OCI-LY7 (cell line): ENCODE results near the gene KCND3. TPM values are rescaled to one million over a fixed set of nuclear protein-coding genes. Genes with fewer than 3 reads are reported as not detected.

Source experiments
- BruUV-seq: library from RNA; stranded (reverse); fragments of 400-500 nt; replicated peaks from 2 replicates; lab custom pipeline; 2021; lab: Mats Ljungman, UMichigan
- CTCF ChIA-PET: fragments of 300-600 bp; sonication (Branson Sonifier 250); formaldehyde crosslinking; loops from one replicate; lab custom pipeline; 2022; ENCODE audit warnings: antibody characterized with exemption; ENCODE audit not compliant: unreplicated experiment; lab: Charles Lee
- POLR2A ChIA-PET: fragments of 300-600 bp; sonication (Branson Sonifier 250); formaldehyde crosslinking; loops from one replicate; lab custom pipeline; 2022; ENCODE audit warnings: antibody characterized with exemption; lab: Charles Lee
- DNase-seq: peaks from one replicate; pipeline ENCODE4 v3.0.0-alpha.2; 2015; ENCODE audit warnings: low spot score
- H2AFZ ChIP-seq: fragments of 200-600 bp; sonication (generic), shearing (Covaris generic); 2 replicates; pipeline ENCODE4 v1.6.1; 2014; ENCODE audit warnings: mild to moderate bottlenecking, antibody characterized with exemption, low read length, moderate library complexity
- H3K27ac ChIP-seq: fragments of 200-600 bp; sonication (generic); 2 replicates; pipeline ENCODE4 v1.5.1; 2014; ENCODE audit warnings: mixed run types, low read depth, mild to moderate bottlenecking, moderate library complexity, low read length, inconsistent platforms; ENCODE audit not compliant: poor library complexity, severe bottlenecking
- H3K36me3 ChIP-seq: fragments of 200-600 bp; sonication (generic); 2 replicates; pipeline ENCODE4 v1.6.1; 2014; ENCODE audit warnings: mild to moderate bottlenecking, antibody characterized with exemption, low read length, moderate library complexity, mixed read lengths; ENCODE audit not compliant: insufficient read depth
- H3K4me1 ChIP-seq: fragments of 200-600 bp; sonication (generic); 2 replicates; pipeline ENCODE4 v1.5.1; 2014; ENCODE audit warnings: mild to moderate bottlenecking, low read length; ENCODE audit not compliant: insufficient read depth, poor library complexity, severe bottlenecking
- H3K4me2 ChIP-seq: fragments of 200-600 bp; sonication (generic); 2 replicates; pipeline ENCODE4 v1.6.1; 2014; ENCODE audit warnings: mild to moderate bottlenecking, low read length
- H3K4me3 ChIP-seq: fragments of 200-600 bp; sonication (generic); 2 replicates; pipeline ENCODE4 v1.5.1; 2014; ENCODE audit warnings: mild to moderate bottlenecking, low read depth, low read length; ENCODE audit not compliant: poor library complexity, severe bottlenecking
- H3K79me2 ChIP-seq: fragments of 200-600 bp; sonication (generic); 2 replicates; pipeline ENCODE4 v1.6.1; 2016; ENCODE audit warnings: low read depth, mild to moderate bottlenecking, low read length, moderate library complexity, mixed read lengths; ENCODE audit not compliant: insufficient read depth
- H3K9me2 ChIP-seq: fragments of 200-600 bp; sonication (generic); 2 replicates; pipeline ENCODE4 v1.6.1; 2016; ENCODE audit warnings: mild to moderate bottlenecking, low read length, mixed read lengths; ENCODE audit not compliant: insufficient read depth
- H3K9me3 ChIP-seq: fragments of 200-600 bp; sonication (generic); 2 replicates; pipeline ENCODE4 v1.6.1; 2014; ENCODE audit warnings: mild to moderate bottlenecking, mixed run types, low read length, mixed read lengths
- H4K20me1 ChIP-seq: fragments of 200-600 bp; sonication (generic); 2 replicates; pipeline ENCODE4 v1.6.1; 2014; ENCODE audit warnings: mild to moderate bottlenecking, antibody characterized with exemption, low read length, moderate library complexity, mixed read lengths; ENCODE audit not compliant: insufficient read depth
- EZH2phosphoT487 ChIP-seq: fragments of 200-600 bp; sonication (generic); IDR thresholded peaks from 2 replicates; pipeline ENCODE4 v1.6.1; 2018; ENCODE audit warnings: low read depth, borderline replicate concordance, mild to moderate bottlenecking, mixed run types, antibody characterized with exemption, low read length, moderate library complexity, mixed read lengths
- intact Hi-C: fragments of 100-400 bp; cut with micrococcal nuclease; formaldehyde crosslinking; loops from one replicate; pipeline ENCODE4 v1.10.0; 2022; ENCODE audit not compliant: unreplicated experiment
- total RNA-seq, 2 experiments: library from RNA; depleted of rRNA in 1 of 2; stranded (reverse); fragments of >200 nt in 1 of 2; shearing (Covaris generic) in 1 of 2; gene quantifications; 2 replicates each; pipeline ENCODE4 v1.2.3, GENCODE V29; 2014 to 2022
- TF ChIP-seq, protein P1 (sequence below): fragments of 200-600 bp; sonication (generic); conservative IDR thresholded peaks from 2 replicates; pipeline ENCODE4 v1.5.1; 2014; ENCODE audit warnings: mild to moderate bottlenecking, antibody characterized with exemption, low read length, moderate library complexity, mixed read lengths

KCND3 gene
- total RNA-seq, 2 experiments from 2014 or later = not detected

GRCh38 chr1:111875640-111876039 is 113.8 kb downstream of the KCND3 start:
- POLR2A ChIA-PET = no interaction called here
- no peak overlapping the region for H3K27ac ChIP-seq
- intact Hi-C loops = no loop called here

GRCh38 chr1:111873460-111874030 is 115.9 kb downstream of the KCND3 start:
- no peaks in the 10 kb centered on the region for H3K9me3 ChIP-seq
- ChIA-PET CTCF (no interaction called here), POLR2A (interaction anchor here (0.6 kb wide), 1 partner anchor 35 kb away, joined by 3 read pairs; no protein-coding TSS in a partner anchor)
- TF ChIP-seq EZH2phosphoT487 = no peak
- H3K4me2 ChIP-seq = no peak overlapping the region
- H3K9me2 ChIP-seq = no peaks in the 10 kb centered on the region
- no TSS peak for BruUV-seq
- H4K20me1 ChIP-seq = no peaks in the 10 kb centered on the region
- H3K27ac ChIP-seq = no peak overlapping the region
- no peaks in the 10 kb centered on the region for H3K36me3 ChIP-seq
- no peaks in the 10 kb centered on the region for H3K79me2 ChIP-seq
- no peaks in the 10 kb centered on the region for H3K4me1 ChIP-seq
- no peak overlapping the region for H3K4me3 ChIP-seq
- intact Hi-C loops = no loop called here
- DNase-seq = no peak
- no peak overlapping the region for H2AFZ ChIP-seq

More at GRCh38 chr1:111875640-111876039, 113.8 kb downstream of the KCND3 start:
- Histone ChIP-seq H3K4me3 (no peak overlapping the region), H3K9me3 (no peaks in the 10 kb centered on the region), H2AFZ (no peak overlapping the region), H3K9me2 (no peaks in the 10 kb centered on the region), H3K4me2 (no peak overlapping the region), H3K4me1 (no peaks in the 10 kb centered on the region), H3K79me2 (no peaks in the 10 kb centered on the region), H4K20me1 (no peaks in the 10 kb centered on the region), H3K36me3 (no peaks in the 10 kb centered on the region)
- CTCF ChIA-PET = no interaction called here
- no peak for TF ChIP-seq EZH2phosphoT487
- TF ChIP-seq, protein P1, sequence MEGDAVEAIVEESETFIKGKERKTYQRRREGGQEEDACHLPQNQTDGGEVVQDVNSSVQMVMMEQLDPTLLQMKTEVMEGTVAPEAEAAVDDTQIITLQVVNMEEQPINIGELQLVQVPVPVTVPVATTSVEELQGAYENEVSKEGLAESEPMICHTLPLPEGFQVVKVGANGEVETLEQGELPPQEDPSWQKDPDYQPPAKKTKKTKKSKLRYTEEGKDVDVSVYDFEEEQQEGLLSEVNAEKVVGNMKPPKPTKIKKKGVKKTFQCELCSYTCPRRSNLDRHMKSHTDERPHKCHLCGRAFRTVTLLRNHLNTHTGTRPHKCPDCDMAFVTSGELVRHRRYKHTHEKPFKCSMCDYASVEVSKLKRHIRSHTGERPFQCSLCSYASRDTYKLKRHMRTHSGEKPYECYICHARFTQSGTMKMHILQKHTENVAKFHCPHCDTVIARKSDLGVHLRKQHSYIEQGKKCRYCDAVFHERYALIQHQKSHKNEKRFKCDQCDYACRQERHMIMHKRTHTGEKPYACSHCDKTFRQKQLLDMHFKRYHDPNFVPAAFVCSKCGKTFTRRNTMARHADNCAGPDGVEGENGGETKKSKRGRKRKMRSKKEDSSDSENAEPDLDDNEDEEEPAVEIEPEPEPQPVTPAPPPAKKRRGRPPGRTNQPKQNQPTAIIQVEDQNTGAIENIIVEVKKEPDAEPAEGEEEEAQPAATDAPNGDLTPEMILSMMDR = no peak
- BruUV-seq = no TSS peak
- no peak for DNase-seq

- POLR2A ChIA-PET = no interaction called here
- H4K20me1 ChIP-seq = no peaks in the 10 kb centered on the region
- no peaks in the 10 kb centered on the region for H3K4me1 ChIP-seq
- H2AFZ ChIP-seq = no peak overlapping the region
- CTCF ChIA-PET = no interaction called here
- no peak overlapping the region for H3K4me2 ChIP-seq
- H3K4me3 ChIP-seq = no peak overlapping the region
- H3K9me3 ChIP-seq = no peaks in the 10 kb centered on the region
- TF ChIP-seq, protein P1 = no peak
- H3K9me2 ChIP-seq = no peaks in the 10 kb centered on the region
- BruUV-seq = no TSS peak
- H3K79me2 ChIP-seq = no peaks in the 10 kb centered on the region
- intact Hi-C loops = no loop called here
- H3K36me3 ChIP-seq = no peaks in the 10 kb centered on the region
- DNase-seq = no peak
- no peak overlapping the region for H3K27ac ChIP-seq
Observed at GRCh38 chr1:111870181-111870580, 119.3 kb downstream of the KCND3 start.
